ENCODE measurements around the gene BRINP1.

GRCh38 chr9:119334745-119335144, 34.5 kb downstream of the BRINP1 start:
- no peak for TF ChIP-seq CTCF (IDR thresholded peaks at IDR 0.05)
- no peak for TF ChIP-seq POLR2A (IDR thresholded peaks at IDR 0.05)

All from right lobe of liver (tissue), 4 donors.